ENCODE measurements around the gene CCL8. TPM values are rescaled to one million over a fixed set of nuclear protein-coding genes. Genes with fewer than 3 reads are reported as not detected.

CCL8 gene
- total RNA-seq, 1 experiment from 2014 or later, result not detected

- H3K27me3 ChIP-seq (replicated peaks; ENCODE audit: insufficient read depth, low read depth, low read length, poor library complexity), result no peaks in the 10 kb centered on the region
- H3K4me3 ChIP-seq (ENCODE audit: low read depth, low read length, poor library complexity, severe bottlenecking), result no peak overlapping the region
- H3K4me1 ChIP-seq (ENCODE audit: insufficient read depth, low read length, poor library complexity, severe bottlenecking), result no peaks in the 10 kb centered on the region
- no peaks in the 10 kb centered on the region for H3K36me3 ChIP-seq (ENCODE audit: insufficient read depth, low read length, poor library complexity, severe bottlenecking)
- intact Hi-C loops (cut with micrococcal nuclease; ENCODE audit: unreplicated experiment), result no loop called here
- TF ChIP-seq CTCF (conservative IDR thresholded peaks at IDR 0.05; ENCODE audit: low read depth, low read length) (no peak), EZH2 (IDR thresholded peaks at IDR 0.05; ENCODE audit: borderline replicate concordance, low read depth, low read length, poor library complexity, severe bottlenecking) (no peak)
- no peak for DNase-seq (ENCODE audit: low spot score)
- ChIA-PET POLR2A (ENCODE audit: low non-redundant PET) (no interaction called here), CTCF (no interaction called here)
- BruUV-seq (replicated peaks), result no TSS peak
- H3K27ac ChIP-seq (ENCODE audit: low read depth, low read length, poor library complexity, severe bottlenecking), result no peak overlapping the region
- no peaks in the 10 kb centered on the region for H3K9me3 ChIP-seq (ENCODE audit: low read depth, low read length, poor library complexity, severe bottlenecking)
Observed at GRCh38 chr17:34368196-34368945, 49.1 kb downstream of the CCL8 start.

GRCh38 chr17:34368946-34369500 is 49.8 kb downstream of the CCL8 start:
- Histone ChIP-seq H3K36me3 (ENCODE audit: insufficient read depth, low read length, poor library complexity, severe bottlenecking) (no peaks in the 10 kb centered on the region), H3K4me3 (ENCODE audit: low read depth, low read length, poor library complexity, severe bottlenecking) (no peak overlapping the region), H3K9me3 (ENCODE audit: low read depth, low read length, poor library complexity, severe bottlenecking) (no peaks in the 10 kb centered on the region), H3K4me1 (ENCODE audit: insufficient read depth, low read length, poor library complexity, severe bottlenecking) (no peaks in the 10 kb centered on the region), H3K27ac (ENCODE audit: low read depth, low read length, poor library complexity, severe bottlenecking) (no peak overlapping the region), H3K27me3 (replicated peaks; ENCODE audit: insufficient read depth, low read depth, low read length, poor library complexity) (no peaks in the 10 kb centered on the region)
- intact Hi-C loops (cut with micrococcal nuclease; ENCODE audit: unreplicated experiment), result no loop called here
- no peak for TF ChIP-seq CTCF (conservative IDR thresholded peaks at IDR 0.05; ENCODE audit: low read depth, low read length)
- no peak for TF ChIP-seq EZH2 (IDR thresholded peaks at IDR 0.05; ENCODE audit: borderline replicate concordance, low read depth, low read length, poor library complexity, severe bottlenecking)
- ChIA-PET CTCF (no interaction called here), POLR2A (ENCODE audit: low non-redundant PET) (no interaction called here)
- BruUV-seq (replicated peaks), result no TSS peak
- no peak for DNase-seq (ENCODE audit: low spot score)

- H3K27ac ChIP-seq (ENCODE audit: low read depth, low read length, poor library complexity, severe bottlenecking), result no peak overlapping the region
- H3K4me1 ChIP-seq (ENCODE audit: insufficient read depth, low read length, poor library complexity, severe bottlenecking), result no peaks in the 10 kb centered on the region
- H3K27me3 ChIP-seq (replicated peaks; ENCODE audit: insufficient read depth, low read depth, low read length, poor library complexity), result peaks cover 2% of the 10 kb centered on the region
- H3K4me3 ChIP-seq (ENCODE audit: low read depth, low read length, poor library complexity, severe bottlenecking), result no peak overlapping the region
- no peaks in the 10 kb centered on the region for H3K36me3 ChIP-seq (ENCODE audit: insufficient read depth, low read length, poor library complexity, severe bottlenecking)
- CTCF ChIA-PET, result no interaction called here
- POLR2A ChIA-PET (ENCODE audit: low non-redundant PET), result no interaction called here
- no TSS peak for BruUV-seq (replicated peaks)
- no peak for DNase-seq (ENCODE audit: low spot score)
- intact Hi-C loops (cut with micrococcal nuclease; ENCODE audit: unreplicated experiment), result no loop called here
- no peaks in the 10 kb centered on the region for H3K9me3 ChIP-seq (ENCODE audit: low read depth, low read length, poor library complexity, severe bottlenecking)
- TF ChIP-seq CTCF (conservative IDR thresholded peaks at IDR 0.05; ENCODE audit: low read depth, low read length) (no peak), EZH2 (IDR thresholded peaks at IDR 0.05; ENCODE audit: borderline replicate concordance, low read depth, low read length, poor library complexity, severe bottlenecking) (no peak)
Observed at GRCh38 chr17:34369571-34369970, 50.3 kb downstream of the CCL8 start.
